SH-SY5Y (cell line): Measurements from ENCODE around the gene ABI2.

Source experiments
- GATA2 ChIP-seq: IDR thresholded peaks from 2 replicates; pipeline ENCODE4 v1.6.1; 2011; ENCODE audit warnings: mild to moderate bottlenecking, low read depth, low read length
- GATA3 ChIP-seq: IDR thresholded peaks from 2 replicates; pipeline ENCODE4 v1.6.1; 2011; ENCODE audit warnings: low read depth, mild to moderate bottlenecking, low read length, moderate library complexity

The ABI2 gene

GRCh38 chr2:203476881-203477280, 148.7 kb downstream of the ABI2 start:
- TF ChIP-seq GATA2, result no peak
- TF ChIP-seq GATA3, result no peak

DNA sequence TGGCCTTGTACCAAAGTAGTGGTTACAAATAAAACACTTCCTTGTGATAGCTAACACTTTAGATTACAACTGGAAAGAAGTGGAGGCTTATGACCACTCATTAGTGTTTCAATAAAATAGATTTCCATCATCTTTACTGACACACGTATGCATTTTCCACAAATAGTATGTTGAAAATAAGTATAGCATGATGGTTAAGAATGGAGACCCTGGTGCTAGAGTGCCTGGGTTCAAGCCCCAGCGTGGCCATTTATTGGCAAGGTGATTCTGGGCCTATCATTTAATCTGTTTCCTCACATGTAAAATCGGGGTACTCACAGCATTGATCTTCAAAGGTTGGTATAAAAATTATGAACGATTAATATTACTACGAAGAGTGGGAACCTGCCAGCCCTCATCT, 152.4 kb downstream of the ABI2 start:
- TF ChIP-seq GATA3, result no peak
- TF ChIP-seq GATA2, result no peak

DNA sequence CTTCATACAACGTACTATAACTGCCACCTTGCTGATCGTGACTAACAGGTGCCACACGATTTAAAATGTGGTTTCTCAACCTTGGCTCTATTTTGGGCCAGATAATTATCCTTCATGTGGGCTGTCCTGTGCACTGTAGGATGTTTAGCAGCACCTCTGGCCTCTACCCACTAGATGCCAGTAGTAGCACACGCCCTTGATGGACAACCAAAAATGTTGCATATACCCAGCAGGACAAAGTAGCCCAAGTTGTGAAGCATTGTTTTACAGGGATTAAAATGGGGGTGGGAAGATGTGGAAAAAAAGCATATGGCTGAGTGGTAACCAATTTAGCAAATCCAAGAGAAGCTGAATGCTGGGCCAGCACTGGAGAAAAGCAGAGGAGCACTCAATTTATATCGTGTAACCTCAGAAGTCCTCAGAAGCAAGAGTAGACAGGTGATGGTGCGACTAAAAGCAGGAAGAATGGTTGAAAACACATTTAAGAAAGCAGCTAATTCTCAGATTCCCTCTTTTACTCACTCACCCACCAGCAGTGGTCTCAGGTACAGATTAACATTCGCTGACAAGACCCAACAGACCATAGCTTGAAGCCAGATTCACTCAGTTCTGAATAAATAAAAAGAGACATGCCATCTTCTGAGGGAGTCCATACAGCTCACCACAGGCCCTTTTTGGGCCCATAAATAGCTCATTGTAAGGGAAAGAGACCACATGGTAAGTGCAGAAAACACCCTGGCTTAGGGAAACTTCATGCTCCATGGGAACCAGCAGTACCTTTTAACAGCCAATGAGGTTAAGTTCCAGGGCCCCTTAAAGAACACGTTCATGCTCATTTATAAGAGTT, 156.3 kb downstream of the ABI2 start:
- TF ChIP-seq GATA3 (no peak), GATA2 (no peak)

GRCh38 chr2:203489531-203489930, 161.3 kb downstream of the ABI2 start:
- TF ChIP-seq GATA2 (no peak), GATA3 (no peak)

DNA sequence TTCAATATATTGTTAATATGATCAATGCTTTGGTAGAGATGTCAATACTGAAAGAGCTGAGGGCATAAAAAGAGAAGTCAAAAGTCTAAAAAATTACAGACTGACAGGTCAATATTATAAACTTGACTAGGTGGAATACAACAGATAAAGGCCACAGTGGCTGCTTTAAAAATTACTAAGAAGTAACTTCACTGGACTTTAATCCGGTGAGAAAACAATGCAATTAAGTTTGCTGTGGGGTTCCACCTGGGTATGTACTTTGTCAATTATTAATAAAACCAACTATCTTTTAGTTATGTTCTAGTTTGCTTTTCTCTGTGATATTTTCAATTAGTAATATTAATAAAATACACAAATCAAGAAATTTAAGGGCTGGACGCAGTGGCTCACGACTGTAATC, 162.2 kb downstream of the ABI2 start:
- no peak for TF ChIP-seq GATA2
- no peak for TF ChIP-seq GATA3

DNA sequence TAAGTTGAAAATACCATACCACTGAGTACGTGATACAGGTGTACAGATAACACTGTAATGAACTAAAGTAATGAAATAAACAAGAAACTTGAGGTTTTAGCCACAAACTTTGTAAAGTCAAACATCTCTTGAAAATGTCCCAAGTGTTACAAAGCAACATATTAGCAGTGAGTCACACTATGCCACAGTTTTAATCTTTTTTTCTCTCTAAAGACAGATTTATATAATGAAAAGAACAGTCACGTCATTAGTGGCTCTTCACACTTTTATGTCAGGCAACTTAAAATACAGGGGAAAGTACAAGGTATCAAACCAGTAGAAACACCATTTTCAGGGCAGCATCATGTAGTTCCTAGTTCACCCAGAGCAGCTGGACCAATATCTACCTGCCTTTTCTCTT, 164.8 kb downstream of the ABI2 start:
- TF ChIP-seq GATA2 (no peak), GATA3 (no peak)
